OCI-M2 (cell line): ENCODE measurements around the gene HDAC8.
"Not testable (repeated sequence)": the region's sequence is repeated elsewhere in the genome, so short reads cannot be mapped to it uniquely, and the experiment has no call there.

ENCODE experiments used
- DNase-seq: peaks from one replicate; lab custom pipeline; 2025; ENCODE audit not compliant: unreplicated experiment; lab: John Stamatoyannopoulos, UW

The HDAC8 gene

DNA sequence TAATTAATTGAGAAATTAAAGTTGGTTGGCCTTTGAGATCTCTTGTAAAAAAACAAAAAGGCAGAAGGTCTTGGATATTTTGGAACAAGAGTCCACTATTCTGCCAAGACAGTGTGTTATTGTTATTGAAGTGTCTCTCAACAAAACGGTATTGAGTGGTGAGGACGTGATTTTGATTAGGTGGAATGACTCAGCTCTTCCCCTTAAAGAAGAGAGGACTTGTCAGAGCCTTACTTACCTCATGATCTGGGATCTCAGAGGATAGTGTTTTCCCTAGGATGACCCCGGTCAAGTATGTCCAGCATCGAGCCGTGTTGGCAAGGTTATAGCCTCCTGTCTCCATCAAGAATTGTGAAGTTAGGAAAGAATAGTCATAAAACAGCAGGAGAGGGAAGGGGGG, 110.9 kb downstream of the HDAC8 start:
- DNase-seq, result no peak

GRCh38 chrX:72461288-72461687, 111.4 kb downstream of the HDAC8 start:
- no peak for DNase-seq

- DNase-seq, result no peak
Observed at GRCh38 chrX:72460715-72461114, 111.9 kb downstream of the HDAC8 start.

- DNase-seq, result not testable (repeated sequence)
Observed at GRCh38 chrX:72449034-72449433, 123.6 kb downstream of the HDAC8 start.

DNA sequence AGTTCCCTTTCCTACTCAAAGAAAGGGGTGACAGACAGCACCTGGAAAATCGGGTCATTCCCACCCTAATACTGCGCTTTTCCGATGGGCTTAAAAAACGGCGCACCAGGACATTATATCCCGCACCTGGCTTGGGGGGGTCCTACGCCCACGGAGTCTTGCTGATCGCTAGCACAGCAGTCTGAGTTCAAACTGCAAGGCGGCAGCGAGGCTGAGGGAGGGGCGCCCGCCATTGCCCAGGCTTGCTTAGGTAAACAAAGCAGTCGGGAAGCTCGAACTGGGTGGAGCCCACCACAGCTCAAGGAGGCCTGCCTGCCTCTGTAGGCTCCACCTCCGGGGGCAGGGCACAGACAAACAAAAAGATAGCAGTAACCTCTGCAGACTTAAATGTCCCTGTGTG, 131.9 kb downstream of the HDAC8 start:
- DNase-seq, result not testable (repeated sequence)

DNA sequence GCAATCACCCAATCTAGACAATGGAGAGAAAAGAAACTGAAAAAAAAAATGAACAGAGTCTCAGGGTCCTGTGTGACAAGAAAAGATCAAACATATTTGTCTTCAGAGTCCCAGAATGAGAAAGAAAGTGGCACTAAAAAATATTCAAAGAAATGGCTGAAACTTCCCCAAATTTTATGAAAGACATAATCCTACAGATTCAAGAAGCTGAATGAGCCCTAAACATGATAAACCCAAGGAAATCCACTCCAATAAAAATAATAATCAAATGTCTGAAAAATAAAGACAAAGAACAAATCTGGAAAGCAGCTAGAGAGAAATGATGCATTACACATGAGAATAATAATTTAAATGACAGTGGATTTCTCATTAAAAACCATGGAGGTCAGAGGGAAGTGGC, 136.6 kb downstream of the HDAC8 start:
- DNase-seq, result no peak

DNA sequence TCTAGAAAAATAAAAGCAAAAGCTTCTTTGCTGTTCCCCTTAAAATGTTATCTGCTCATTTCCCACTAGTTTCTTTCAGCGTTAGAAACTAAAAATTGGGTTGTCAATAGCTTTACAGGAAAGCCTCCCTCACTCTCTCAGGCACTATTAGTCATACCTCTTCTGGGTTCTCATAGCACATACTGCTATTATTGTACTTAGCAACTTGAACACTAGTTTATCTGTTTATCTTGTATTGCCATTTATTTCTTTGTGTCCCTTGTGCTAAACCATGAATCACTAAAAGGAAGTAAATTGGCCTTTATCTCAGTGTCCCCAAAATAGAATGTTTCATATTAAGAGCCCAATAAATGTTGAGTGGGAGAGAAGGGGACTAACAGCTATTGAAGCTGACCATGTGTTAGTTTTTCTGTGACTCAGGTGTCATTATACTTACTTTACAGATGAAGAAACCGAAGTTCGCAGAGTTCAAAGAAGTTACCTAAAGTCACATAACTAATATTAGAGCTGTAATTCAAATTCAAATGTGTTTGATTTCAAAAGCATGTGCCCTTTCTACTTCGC, 142.2 kb downstream of the HDAC8 start:
- DNase-seq, result no peak

DNA sequence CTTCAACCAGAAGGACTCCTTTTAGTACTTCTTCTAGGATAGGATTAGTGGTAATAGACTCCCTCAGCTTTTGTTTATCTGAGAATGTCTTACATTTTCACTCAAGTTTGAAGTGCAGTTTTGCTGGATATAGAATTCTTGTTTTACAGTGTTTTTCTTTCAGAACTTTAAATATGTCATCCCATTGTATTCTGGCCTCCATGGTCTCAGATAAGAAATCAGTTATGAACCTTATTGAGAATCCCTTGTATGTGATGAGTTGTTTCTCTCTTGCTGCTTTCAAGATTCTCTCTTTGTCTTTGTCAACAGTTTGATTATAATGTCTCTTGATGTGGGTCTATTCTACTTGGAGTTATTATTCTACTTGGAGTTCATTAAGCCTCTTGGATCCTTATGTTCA, 150.8 kb downstream of the HDAC8 start:
- DNase-seq, result no peak

GRCh38 chrX:72409993-72410392, 162.7 kb downstream of the HDAC8 start:
- no peak for DNase-seq

GRCh38 chrX:72408885-72409284, 163.8 kb downstream of the HDAC8 start:
- no peak for DNase-seq

GRCh38 chrX:72405136-72405535, 167.5 kb downstream of the HDAC8 start:
- not testable (repeated sequence) for DNase-seq

GRCh38 chrX:72402614-72403013, 170.0 kb downstream of the HDAC8 start:
- no peak for DNase-seq

DNA sequence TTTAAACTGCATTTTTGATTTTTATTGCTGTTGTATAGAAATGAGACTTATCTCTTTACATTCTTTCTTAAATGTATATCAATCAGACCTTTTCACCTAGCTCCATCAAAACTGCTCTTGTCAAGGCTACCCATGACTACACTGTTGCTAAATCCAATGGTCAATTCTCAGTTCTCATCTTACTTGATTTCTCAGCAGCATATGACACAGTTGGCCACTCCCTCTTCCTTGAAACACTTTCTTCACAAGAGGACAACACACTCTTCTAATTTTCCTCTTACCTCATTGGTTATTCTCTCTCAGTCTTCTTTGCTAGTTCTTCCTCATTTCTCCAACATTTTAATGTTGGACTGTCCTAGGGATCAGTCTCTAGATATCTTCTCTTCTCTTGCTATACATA, 172.8 kb downstream of the HDAC8 start:
- no peak for DNase-seq

DNA sequence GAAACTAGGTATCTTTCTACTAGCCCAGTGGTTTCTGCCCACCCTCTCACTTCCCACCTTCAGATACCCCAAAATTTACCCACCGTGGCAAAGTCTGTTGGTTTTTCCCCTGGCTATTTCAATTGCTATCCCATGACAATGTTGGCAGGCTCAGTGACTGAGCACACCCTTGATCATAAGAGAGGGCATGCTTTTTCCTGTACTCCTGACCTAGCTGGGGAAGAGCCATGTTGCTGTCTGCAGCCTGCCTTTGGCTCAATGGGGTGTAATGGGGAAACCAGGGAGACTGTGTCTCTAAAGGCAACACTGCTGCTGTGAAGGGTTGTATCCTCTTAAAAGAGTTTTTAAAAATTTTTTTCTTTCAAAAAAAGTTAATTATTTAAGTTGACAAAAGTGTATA, 176.5 kb downstream of the HDAC8 start:
- no peak for DNase-seq

DNA sequence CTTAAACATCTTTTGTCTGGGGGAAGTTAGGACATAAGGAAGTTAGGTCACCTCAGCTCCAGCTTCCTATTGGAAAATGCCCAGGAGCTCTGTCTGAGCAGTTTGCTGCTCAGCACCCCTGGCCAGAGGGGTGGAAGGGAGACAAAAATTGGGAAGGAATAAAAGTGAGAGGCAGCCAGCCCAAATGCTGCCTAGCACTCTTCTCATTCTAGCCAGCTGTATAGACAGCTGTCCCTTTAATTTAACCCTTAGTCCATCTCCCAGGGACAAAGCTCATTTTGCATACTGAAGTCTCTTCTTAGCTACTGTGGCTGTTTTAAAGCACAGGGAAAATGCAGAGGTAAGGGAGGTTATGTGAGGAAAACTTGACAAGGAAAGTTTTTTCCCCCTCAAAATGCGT, 177.4 kb downstream of the HDAC8 start:
- DNase-seq, result no peak

DNA sequence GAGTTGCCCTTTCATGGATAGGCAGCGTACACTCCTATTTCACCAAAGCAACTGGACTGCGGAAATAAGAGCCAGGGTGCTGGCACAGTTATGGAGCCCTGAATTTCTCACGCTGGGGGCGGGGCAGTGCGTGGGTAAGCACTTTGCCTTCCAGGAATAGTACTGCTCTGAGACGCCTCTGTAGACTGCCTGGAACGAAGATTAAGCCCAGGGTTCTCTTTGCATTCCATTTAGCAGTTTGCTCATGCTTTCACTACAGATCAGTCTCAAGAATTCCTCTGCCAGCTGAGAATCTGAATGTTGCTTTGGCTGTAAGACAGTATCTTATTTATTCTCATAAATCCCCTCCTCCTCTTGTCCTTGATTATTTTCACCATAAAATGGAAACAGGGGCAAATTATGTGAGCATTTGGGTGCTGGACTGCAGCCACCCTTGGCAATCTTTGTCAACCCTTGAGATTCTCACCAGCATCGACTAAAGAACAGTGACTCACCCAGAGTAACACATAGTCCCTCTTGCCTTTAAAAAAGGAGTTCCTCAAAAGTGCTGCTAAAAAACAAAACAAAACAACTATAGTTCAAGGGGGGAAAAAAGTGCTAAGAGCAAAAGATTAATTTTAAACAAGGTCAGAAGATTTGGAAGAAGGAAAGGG, 178.0 kb downstream of the HDAC8 start:
- DNase-seq, result no peak

DNA sequence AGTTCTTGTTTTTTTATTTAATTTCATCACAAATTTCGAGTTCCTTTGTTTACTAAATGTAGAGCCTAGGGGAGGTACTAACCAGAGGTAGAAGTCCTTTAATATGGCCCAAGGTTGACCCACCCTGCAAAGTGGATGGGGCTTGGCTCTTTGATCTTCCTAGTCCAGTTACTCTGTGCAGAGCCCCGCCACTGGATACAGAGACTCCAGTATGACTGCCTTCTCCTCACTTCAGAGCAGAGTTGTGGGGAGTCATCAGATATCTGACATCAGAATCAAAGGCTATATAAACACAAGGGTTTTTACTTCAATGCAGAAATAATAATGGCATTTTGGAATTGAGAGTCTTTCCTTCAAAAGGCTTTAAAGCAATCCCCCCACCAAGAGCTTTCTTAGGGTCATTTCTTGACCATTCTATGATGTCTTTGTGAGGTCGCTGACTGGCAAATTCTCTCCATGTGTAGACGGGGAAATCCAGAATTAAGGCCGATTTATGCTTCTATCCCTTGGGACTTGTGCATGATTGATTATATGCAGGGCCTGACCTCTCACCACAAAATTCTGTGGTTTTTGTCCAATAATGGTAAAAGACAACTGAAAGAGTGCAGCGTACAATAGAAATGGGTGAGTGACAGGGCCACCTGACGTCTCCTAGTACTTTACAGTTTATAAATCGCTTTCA, 178.7 kb downstream of the HDAC8 start:
- DNase-seq, result no peak

DNA sequence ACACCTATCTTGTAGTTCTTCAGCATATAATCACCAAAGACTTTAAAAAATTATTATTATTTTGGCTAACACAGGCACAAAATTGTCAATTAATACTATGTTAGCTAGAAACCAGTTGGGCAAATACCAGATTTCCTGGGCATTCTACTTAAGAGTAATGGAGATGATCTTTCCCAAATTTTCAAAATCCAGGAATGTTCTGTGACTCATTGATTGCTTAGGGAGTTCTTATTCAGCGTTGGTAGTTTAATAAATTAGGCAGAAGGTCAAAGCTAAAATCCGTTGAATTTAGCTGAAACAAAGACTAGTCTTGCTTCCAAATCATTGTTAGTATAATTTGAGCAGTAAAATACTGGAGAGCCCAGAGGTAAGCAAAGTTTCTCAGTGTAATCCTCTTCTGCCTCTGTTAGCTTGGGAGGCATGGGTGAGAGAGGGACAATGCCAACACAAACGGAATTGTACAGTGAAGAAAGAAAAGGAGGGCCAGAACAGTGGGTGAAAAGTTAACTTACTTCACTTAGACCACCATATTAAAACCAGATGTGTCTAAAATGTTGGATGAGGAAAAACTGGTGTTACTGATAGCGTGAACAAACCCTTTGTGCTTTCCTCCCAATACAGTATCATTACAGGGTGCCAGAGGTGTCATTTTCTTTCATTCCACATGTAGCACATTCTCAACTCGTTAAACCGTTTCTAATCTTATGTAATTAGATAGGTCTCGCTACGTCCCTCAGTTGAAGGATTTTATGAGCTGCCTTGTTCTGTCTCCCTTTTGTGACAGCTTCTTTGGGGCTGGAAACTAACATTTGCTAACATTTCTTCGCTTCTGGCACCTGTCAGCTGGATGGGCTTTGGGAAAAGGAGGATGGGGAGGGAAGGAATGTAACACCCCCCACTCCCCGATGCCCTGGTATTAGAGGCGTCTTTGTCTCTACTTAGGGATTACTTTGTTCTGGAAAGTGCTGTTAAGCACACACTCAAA, 179.5 kb downstream of the HDAC8 start:
- DNase-seq, result no peak

- no peak for DNase-seq
Observed at GRCh38 chrX:72392042-72392441, 180.6 kb downstream of the HDAC8 start.

GRCh38 chrX:72387247-72387646, 185.4 kb downstream of the HDAC8 start:
- DNase-seq, result no peak

- no peak for DNase-seq
Observed at GRCh38 chrX:72382202-72382595, 190.4 kb downstream of the HDAC8 start.
